ENCODE data around the gene C9orf50.

C9orf50 gene

GRCh38 chr9:129624947-129625346 is 4.0 kb upstream of the C9orf50 start:
- H3K4me1 ChIP-seq = peaks cover 0 to 46% (median 42%) of the 10 kb centered on the region in 4 donors
- peak overlapping the region in 1 of 2 donors; percentile 90 for H3K27ac ChIP-seq

GRCh38 chr9:129624168-129624759 is 3.4 kb upstream of the C9orf50 start:
- no peaks in the 10 kb centered on the region for H3K36me3 ChIP-seq
- DNase-seq = peak in 1 of 2 donors; percentile 76
- TF ChIP-seq CTCF (IDR thresholded peaks at IDR 0.05) = peak; percentile 64 to 69
- no peak overlapping the region for H3K27ac ChIP-seq
- peaks cover 0 to 47% (median 43%) of the 10 kb centered on the region in 4 donors for H3K4me1 ChIP-seq
- H3K4me3 ChIP-seq = no peak overlapping the region
- H3K9me3 ChIP-seq = no peaks in the 10 kb centered on the region
- peaks cover 0 to 11% of the 10 kb centered on the region in 2 donors for H3K27me3 ChIP-seq
- intact Hi-C loops (cut with DNase I; ENCODE audit: low total_unique reads) = no loop called here

More at GRCh38 chr9:129624947-129625346, 4.0 kb upstream of the C9orf50 start:
- H3K9me3 ChIP-seq = no peaks in the 10 kb centered on the region
- intact Hi-C loops (cut with DNase I; ENCODE audit: low total_unique reads) = no loop called here
- no peaks in the 10 kb centered on the region for H3K36me3 ChIP-seq
- H3K4me3 ChIP-seq = no peak overlapping the region
- no peak for DNase-seq
- peaks cover 0 to 5% of the 10 kb centered on the region in 2 donors for H3K27me3 ChIP-seq
- TF ChIP-seq CTCF (IDR thresholded peaks at IDR 0.05) = no peak

- H3K9me3 ChIP-seq = no peaks in the 10 kb centered on the region
- H3K27ac ChIP-seq = no peak overlapping the region
- H3K4me3 ChIP-seq = no peak overlapping the region
- TF ChIP-seq CTCF (IDR thresholded peaks at IDR 0.05) = no peak
- DNase-seq = no peak
- H3K36me3 ChIP-seq = no peaks in the 10 kb centered on the region
- intact Hi-C loops (cut with DNase I; ENCODE audit: low total_unique reads) = no loop called here
- H3K4me1 ChIP-seq = peaks cover 0 to 43% (median 37%) of the 10 kb centered on the region in 4 donors
- peaks cover 0 to 11% of the 10 kb centered on the region in 2 donors for H3K27me3 ChIP-seq
Observed at GRCh38 chr9:129623331-129623730, 2.4 kb upstream of the C9orf50 start.

DNA sequence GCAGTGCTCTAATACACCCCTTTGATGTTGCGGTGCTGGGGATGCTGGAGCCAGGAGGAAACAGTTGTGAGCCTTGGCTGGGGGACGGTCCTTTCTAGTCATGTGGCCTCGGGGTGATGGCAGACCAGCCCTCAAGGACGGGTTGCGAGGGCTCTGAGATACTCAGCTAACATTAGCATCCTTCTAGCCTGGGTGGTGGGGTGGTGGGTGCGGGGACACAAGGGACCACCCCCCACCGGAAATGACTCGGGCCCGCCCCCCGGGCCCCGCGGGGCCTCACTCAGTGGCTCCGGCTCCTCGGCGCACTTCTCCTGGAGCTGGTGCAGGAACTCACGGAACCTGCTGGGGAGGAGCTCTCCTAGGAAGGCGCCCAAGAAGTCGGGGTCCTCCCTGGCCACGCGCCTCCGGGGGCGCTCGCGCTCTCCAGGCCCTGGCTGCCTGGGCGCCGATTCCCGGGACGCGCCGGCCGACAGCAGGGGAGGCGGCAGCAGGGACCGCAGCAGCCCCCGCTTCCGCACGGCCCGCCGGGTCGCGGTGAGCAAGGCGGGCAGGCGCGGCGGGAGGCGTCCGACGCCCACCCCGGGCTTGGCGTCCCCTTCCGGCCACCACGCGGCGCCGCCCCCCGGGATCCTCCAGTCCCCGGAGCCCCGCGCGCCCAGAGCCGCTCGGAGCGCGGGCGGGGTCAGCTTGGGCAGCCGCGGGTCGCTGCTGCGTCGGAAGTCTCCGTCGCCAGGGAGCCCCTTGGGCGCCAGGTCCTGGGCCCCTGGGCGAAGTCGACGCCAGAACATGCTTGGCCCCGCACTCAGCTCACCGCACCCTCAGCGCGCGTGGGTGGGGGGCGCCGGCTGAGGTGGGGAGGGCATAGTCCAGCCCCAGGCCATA is 873 bp downstream of the C9orf50 start:
- intact Hi-C loops (cut with DNase I; ENCODE audit: low total_unique reads) = loop anchor here (10.0 kb wide), 1 partner anchor 225 kb away; no protein-coding TSS in a partner anchor
- peaks cover 0 to 18% (median 13%) of the 10 kb centered on the region in 4 donors for H3K4me1 ChIP-seq
- no peak for TF ChIP-seq CTCF (IDR thresholded peaks at IDR 0.05)
- DNase-seq = no peak
- peaks cover 0 to 11% of the 10 kb centered on the region in 2 donors for H3K27me3 ChIP-seq
- H3K27ac ChIP-seq = peak overlapping the region; percentile 46 to 54
- no peaks in the 10 kb centered on the region for H3K9me3 ChIP-seq
- no peaks in the 10 kb centered on the region for H3K36me3 ChIP-seq
- peak overlapping the region; percentile 49 to 71 for H3K4me3 ChIP-seq

GRCh38 chr9:129617167-129617566 is 3.7 kb downstream of the C9orf50 start:
- peaks cover 0 to 11% of the 10 kb centered on the region in 2 donors for H3K27me3 ChIP-seq
- no peaks in the 10 kb centered on the region for H3K9me3 ChIP-seq
- peaks cover 0 to 23% (median 11%) of the 10 kb centered on the region in 4 donors for H3K4me1 ChIP-seq
- no peak for TF ChIP-seq CTCF (IDR thresholded peaks at IDR 0.05)
- H3K27ac ChIP-seq = no peak overlapping the region
- intact Hi-C loops (cut with DNase I; ENCODE audit: low total_unique reads) = loop anchor here (10.0 kb wide), 1 partner anchor 222 kb away; no protein-coding TSS in a partner anchor
- no peak overlapping the region for H3K4me3 ChIP-seq
- H3K36me3 ChIP-seq = no peaks in the 10 kb centered on the region
- no peak for DNase-seq
